ENCODE results near the gene NTRK3.

Gene NTRK3

DNA sequence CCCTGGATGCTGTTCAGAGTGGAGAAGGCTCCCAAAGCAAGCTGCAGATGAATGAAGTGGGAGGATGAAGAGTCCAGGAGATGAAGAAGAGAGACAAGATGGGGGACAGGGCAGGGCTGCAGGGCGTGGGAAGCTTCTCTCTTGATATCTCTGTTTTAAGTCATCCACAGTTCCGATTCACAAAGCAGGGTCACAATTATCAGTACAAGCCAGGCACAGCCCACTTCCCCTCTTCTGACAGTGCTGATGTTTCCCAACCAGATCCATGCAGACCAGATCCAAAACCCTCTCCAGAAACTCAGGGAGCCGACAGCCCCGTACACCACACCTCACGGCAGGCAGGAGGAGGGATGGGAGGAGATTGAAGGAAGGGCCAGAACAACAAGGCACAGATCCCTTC is 31.1 kb downstream of the NTRK3 start:
- no peak for DNase-seq

DNA sequence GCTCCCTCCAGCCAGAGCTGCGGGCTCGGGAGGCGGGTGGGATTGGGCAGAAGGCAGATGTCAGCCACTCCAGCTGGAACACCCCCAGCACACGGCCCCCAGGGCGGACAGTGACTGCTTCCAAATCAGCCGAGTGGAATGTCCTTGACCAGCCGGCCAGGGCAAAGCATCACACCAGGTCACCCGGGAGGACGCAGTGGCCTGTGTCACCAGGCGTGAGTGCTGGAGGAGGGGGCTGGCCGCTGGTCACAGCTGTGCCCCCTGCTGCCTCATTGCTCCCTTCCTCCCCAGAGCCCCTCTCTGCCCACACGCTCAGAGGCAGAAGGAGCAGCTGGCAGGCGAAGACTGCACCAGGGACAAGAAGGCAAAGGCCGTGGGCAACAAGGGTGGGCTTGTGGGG is 33.5 kb downstream of the NTRK3 start:
- no peak for DNase-seq

GRCh38 chr15:88221836-88222235 is 34.7 kb downstream of the NTRK3 start:
- DNase-seq, result no peak

DNA sequence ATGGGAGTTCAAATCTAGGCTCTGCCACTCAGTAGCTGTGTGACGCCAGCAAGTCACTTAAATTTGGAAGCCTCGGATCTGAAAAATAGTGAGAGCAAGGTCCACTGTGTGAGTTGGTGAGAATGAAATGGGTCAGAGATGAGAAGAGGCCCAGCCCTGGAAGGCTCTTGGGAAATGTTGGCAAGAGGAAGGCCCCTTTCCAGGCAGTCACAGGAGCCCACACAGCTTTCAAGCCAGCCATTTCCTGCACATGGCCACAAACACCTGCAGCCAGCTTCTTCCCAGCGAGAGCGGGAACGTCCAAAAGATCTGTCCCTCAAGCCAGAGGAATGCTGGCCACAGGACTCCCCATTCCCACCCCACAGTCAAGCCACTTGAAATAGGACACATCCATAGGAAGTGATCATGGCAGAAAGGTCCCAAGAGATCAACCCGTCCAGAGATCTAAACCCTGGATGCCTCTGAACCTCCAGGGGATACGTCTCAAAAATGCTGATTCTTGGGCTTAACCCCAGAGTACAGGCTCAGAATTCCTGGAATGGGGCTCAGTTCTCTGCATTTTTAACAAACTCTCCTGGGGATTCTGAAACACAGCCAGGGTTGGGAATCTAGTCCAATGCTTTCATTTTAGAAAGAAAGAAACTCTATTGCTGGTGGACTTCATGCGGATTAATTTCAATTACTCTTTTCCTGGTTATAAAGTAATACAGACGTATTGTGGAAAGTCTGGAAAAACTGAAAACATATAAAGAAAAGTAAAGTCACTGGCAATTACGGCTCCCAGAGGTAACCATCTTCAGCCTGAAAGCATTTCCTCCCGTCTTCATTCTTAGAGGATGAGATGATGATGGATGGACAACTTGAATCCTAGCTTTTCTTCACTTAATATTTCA is 35.9 kb downstream of the NTRK3 start:
- DNase-seq, result no peak

- no peak for DNase-seq
Measured at GRCh38 chr15:88219623-88220022, 36.9 kb downstream of the NTRK3 start.

GRCh38 chr15:88218557-88219221 is 37.9 kb downstream of the NTRK3 start:
- DNase-seq, result no peak

DNA sequence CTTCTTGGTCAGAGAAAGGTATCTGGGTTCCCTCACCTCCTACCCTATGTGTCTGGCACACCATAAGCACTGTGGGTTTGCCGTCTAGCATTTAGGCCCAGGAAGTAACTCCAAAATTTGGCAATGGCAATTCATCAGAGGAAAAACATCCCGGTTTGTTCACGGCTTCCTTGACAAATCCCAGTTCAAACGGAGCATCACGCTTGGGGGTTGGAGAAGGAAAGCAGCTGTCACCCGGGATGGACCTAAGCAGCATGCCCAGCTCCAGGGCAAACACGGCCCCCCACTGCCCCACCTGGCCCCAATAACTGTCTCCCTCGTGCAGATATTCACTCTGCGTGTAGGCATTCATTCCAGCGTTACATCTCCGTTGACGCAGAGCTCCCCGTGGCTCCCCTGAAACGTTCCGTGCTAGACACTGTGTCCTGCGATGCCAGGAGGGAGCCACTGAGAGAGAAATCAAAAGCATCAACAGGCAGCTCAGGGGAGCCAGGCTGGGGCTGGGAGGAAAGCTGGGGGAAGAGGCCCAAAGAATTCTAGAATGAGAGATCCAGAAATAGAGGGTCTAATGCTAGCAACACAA is 41.4 kb downstream of the NTRK3 start:
- DNase-seq, result no peak

- DNase-seq, result no peak
Measured at GRCh38 chr15:88209111-88209510, 47.4 kb downstream of the NTRK3 start.

DNA sequence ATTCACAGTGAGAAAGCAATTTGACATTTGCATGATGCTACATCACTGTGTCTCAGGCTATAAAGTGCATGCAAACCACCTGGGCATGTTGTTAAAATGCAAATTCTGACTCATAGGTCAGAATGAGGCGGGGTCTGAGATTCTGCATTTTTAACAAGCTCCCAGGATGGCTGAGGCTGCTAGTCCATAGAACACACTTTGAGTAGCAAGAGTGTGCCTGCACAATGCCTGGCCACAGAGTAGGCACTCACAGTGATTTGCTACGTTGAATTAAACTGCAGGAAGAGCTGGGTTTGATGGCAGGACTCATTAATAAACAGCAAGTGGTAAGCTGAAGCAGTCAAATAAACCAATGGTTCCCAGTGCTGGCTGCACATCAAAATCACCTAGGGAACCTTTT is 48.1 kb downstream of the NTRK3 start:
- no peak for DNase-seq

GRCh38 chr15:88207565-88207964 is 49.0 kb downstream of the NTRK3 start:
- no peak for DNase-seq

- DNase-seq, result no peak
Measured at GRCh38 chr15:88204584-88204983, 52.0 kb downstream of the NTRK3 start.

GRCh38 chr15:88202231-88202630 is 54.3 kb downstream of the NTRK3 start:
- no peak for DNase-seq

DNA sequence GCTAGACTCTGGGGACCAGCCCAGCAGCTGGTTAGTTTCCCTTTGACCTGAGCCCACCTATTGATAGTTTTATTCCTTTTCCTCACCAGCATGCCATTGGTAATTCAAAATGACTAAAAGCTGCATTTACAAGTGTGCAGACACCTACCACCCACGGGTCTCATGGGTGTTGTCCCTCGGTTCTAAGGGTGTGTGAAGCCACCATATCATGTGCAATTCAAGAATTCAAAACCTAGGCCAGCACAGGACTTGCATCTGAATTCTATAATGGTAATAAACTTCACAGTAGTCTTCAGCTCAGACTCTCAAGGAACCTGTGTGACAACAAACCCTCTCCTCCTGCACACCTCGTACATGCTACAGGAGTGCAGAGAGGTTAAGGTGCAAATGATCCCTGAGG is 55.3 kb downstream of the NTRK3 start:
- DNase-seq, result no peak

DNA sequence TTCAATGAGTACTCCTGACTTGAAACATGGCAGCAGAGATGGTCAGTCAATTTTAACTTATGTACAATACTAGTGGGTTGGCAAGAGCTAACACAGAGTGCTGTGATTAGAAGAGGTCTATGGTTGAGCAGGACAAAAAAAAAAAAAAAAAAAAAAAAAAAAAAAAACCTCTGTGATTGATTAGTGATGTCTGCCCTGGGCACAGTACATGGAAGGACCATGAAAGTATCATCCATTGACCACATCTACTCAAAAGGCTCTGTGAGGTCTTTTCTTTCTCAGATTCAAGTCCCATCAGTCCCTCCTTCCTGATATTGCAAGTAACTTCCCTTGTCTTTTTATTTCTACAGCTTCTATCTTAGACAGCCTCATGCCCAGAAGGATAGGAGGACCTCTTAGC is 59.6 kb downstream of the NTRK3 start:
- DNase-seq, result no peak

DNA sequence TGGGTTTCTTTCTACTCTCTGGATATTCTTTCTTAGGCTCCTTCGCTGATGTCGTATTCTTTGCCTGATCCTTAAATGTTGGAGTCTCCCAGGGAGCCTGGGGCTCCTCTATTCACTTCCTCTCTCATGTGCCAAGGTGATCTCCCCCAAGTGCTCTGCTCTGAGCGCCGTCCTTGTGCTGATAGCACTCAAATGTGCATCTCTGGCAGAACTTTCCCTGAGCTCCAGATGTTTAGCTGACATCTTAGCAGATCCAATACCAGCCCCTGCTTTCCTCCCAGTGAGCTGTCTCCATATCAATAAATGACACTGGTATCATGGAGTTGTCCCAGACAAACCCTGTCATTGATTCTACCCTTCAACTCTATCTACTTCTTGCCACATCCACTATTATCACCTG is 62.4 kb downstream of the NTRK3 start:
- DNase-seq, result no peak

DNA sequence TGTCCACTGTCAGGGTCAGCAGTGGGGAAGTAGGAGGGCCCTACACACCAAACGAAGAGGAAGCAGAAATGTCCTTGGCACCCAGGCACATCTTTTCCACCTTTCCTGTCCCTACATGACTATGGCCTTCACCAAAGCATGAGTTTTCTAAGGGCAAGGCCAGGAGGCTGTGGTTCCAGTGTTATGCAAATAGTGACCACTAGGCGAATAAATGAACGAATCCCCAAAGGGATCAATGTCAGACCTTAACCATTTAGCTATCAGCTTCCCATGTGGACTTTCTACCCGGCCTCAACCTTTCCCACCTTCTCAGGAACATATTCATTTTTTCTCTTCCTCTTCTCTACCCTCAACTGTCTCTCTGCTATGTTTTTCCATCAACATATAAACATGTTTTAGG is 63.1 kb downstream of the NTRK3 start:
- no peak for DNase-seq

GRCh38 chr15:88191812-88192165 is 64.8 kb downstream of the NTRK3 start:
- no peak for DNase-seq

GRCh38 chr15:88190232-88190631 is 66.3 kb downstream of the NTRK3 start:
- DNase-seq, result no peak

- no peak for DNase-seq
Measured at GRCh38 chr15:88188300-88188699, 68.2 kb downstream of the NTRK3 start.

DNA sequence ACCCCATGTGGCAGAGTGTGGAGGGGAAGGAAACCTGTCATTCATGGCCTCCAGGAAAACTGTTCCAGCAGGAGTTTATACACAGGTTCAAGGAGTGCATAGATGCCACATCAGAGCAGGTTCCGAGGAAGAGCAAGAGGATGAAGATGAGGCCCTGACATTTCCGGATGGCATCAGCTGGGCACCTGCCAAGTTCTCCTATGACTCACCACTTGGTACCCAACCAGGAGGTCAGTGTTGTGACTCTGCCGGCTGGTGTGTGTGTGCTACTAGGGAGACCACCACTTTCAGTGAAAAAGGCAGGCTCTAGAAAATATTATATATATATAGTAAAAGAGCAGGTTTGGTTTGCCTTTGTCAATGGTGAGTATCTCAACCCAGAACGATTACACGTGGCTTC is 69.3 kb downstream of the NTRK3 start:
- no peak for DNase-seq

GRCh38 chr15:88185584-88185983 is 71.0 kb downstream of the NTRK3 start:
- DNase-seq, result no peak

- DNase-seq, result no peak
Measured at GRCh38 chr15:88181613-88182012, 74.9 kb downstream of the NTRK3 start.

- no peak for DNase-seq
Measured at GRCh38 chr15:88179562-88179961, 77.0 kb downstream of the NTRK3 start.

- no peak for DNase-seq
Measured at GRCh38 chr15:88178631-88179030, 77.9 kb downstream of the NTRK3 start.
